H54 (cell line): ENCODE data around the gene KRT5.
"Not testable (repeated sequence)": the region's sequence is repeated elsewhere in the genome, so short reads cannot be mapped to it uniquely, and the experiment has no call there.

Experiments
- DNase-seq: peaks from one replicate; pipeline ENCODE4 v3.0.0; 2011; ENCODE audit warnings: low spot score, mixed read lengths; ENCODE audit not compliant: insufficient read length
- FAIRE-seq: peaks from 3 replicates; lab custom pipeline; 2011; peaks lifted over from hg19 to GRCh38; lab: Jason Lieb, UNC
- POLR2A ChIP-seq: IDR thresholded peaks from 2 replicates; pipeline ENCODE4 v1.6.1; 2011; ENCODE audit warnings: low read depth, mild to moderate bottlenecking, low read length

Gene KRT5

DNA sequence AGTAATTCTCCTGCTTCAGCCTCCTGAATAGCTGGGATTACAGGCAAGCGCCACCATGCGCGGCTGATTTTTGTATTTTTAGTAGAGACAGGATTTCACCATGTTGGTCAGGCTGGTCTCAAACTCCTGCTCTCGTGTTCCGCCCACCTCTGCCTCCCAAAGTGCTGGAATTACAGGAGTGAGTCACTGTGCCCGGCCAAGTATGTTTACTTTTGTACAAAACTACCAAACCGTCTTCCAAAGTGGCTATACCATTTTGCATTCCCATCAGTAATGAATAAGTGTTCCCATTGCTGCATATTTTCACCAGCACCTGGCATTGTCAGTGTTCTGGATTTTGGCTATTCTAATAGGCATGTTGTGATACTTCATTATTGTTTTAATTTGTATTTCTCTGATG is 18.7 kb downstream of the KRT5 start:
- no peak for TF ChIP-seq POLR2A
- DNase-seq (no peak), FAIRE-seq (no peak)

- DNase-seq, FAIRE-seq: not testable (repeated sequence)
Measured at GRCh38 chr12:52500574-52500973, 19.6 kb downstream of the KRT5 start.

DNA sequence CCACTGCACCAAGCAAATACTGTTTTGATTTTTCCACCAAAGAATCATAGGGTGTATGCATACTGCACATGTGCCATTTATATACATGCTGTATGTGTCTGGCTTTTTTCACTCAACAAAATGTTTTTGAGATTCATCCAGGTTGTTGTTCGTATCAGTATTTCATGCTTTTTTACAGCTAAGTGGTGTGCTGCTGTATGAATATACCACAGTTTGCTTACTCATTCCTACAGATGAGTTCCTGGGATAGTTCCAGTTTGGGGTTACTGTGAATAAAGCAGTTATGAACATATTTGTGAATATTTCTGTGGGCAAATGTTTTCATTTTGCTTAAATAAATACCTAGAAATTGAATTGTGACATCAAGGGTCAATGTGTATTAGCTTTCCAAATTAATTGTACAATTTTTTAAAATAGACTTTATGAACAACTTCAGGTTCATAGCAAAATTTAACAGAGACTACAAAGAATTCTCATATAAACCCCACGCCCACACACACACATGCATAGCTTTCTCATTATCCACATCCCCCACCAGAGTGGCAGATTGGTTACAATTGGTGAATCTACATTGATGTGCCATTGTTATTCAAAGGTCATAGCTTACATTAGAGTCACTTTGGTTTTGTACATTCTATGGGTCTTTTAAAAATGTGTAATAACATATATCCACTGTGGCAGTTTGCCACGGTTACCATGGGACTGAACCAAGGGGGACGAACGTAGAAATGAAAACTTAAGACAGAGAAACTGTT is 20.2 kb downstream of the KRT5 start:
- DNase-seq: no peak
- no peak for FAIRE-seq
- TF ChIP-seq POLR2A: no peak

DNA sequence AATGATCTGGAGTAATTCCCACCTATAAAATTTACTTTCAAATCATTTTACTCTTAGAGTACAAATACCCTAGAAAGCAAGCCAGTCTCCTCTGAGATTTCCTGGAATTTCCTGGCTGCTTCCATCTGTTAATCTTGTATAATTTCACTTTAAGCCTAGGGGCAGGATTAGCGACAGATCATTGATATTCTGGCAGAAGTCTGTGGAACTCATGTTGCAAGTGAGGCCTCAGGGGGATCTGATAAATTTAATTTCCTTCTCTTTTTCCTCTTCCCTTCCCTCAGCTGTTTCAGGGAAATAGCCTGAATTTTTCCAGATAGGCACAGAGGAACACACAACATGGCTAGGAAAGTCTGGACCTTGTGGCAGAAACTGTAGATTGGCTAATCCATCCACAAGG is 21.2 kb downstream of the KRT5 start:
- DNase-seq (no peak), FAIRE-seq (no peak)
- TF ChIP-seq POLR2A: no peak

DNA sequence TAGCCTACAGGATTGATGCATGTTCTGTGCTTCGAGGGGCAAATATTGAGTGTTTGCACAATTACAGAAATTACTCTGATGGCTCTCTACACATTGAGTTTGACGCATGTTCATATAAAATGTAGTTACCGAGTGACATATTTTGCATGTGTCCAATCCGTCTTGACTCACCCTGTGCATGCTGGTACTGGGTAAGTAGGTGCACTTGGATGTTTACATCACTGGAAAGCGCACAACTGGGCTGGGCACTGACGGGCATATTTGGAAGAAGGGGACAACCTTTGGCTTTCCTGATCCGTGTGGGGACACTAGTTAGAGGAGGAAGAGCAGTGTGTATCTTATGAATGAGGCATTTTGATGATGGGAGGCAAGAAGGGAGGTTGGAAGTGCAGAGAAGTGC is 22.2 kb downstream of the KRT5 start:
- TF ChIP-seq POLR2A: no peak
- DNase-seq (no peak), FAIRE-seq (no peak)

DNA sequence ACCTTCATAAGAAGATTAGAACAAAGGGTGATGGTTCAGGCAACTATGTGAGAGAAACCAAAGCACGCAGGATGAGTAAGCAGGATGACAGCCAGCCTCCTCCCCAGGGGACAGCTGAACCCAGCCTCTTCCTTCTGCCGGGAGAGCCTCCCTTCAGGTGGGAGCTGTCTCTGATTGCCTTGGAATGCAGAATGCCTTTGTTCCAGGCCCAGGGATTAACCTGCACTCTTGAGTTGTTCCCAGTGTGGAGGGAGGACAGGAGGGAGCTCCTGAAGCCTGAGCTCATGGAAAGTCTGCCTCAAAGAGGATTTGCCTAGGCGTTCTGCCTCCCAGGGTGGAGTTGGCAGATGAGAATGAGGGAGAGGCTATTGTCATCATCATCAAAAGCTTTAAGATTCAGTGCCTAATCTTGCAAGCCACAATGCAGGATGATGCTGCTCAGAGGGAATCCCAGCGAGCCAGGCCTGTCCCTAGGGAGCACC is 23.6 kb downstream of the KRT5 start:
- DNase-seq: peak; percentile 61
- no peak for TF ChIP-seq POLR2A
- FAIRE-seq: peak; percentile 57

GRCh38 chr12:52496054-52496453 is 24.1 kb downstream of the KRT5 start:
- FAIRE-seq (no peak), DNase-seq (no peak)
- no peak for TF ChIP-seq POLR2A

DNA sequence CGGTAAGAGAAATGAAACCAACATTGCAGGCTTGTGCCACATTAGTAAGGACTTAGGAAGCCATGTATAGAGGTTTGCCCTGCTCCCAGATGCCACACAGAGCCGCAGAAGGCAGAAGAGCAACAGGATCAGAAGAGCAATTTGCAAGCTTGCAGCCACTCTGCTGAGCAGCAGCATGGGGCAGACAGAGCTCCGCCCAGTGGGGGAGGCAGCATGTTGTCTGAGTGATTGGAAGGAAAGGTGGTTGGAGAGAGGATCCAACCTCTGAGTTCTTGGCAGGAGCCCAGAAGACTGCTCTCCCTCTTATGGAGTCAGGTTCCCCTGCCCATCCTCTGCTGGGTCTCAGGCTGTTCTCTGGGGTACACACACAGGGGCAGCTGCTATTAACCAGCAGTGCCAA is 24.8 kb downstream of the KRT5 start:
- no peak for TF ChIP-seq POLR2A
- no peak for FAIRE-seq
- peak; percentile 15 for DNase-seq

- FAIRE-seq (no peak), DNase-seq (no peak)
- no peak for TF ChIP-seq POLR2A
Measured at GRCh38 chr12:52494518-52494917, 25.7 kb downstream of the KRT5 start.

- DNase-seq: no peak
Measured at GRCh38 chr12:52494100-52494499, 26.1 kb downstream of the KRT5 start.

DNA sequence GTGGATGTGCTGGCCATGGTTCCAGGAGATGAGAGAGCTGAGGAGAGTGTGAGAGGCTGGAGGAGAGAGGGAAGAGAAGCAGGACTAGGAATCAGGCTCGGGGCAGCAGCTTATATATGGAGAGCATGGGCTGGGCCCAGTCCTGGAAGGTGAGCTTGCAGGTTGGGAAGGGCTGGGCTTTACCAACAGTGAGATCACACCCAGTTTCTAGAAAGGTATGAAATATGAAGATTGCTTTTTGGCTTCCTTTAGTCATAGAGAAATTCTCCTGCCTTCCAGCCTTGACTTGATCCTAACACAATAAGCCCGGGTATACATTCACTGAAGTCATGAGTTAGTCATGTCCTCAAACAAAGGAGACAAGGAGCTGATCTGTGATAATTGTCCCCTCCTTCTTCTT is 27.0 kb downstream of the KRT5 start, which contains the start of gene KRT6A:
Gene KRT6A, minus strand, starts transcription at position 86 of the 400 bp plus-strand sequence. Its CDS starts 69 bp downstream, at position 17.
- DNase-seq (no peak), FAIRE-seq (no peak)
- TF ChIP-seq POLR2A: no peak

More at GRCh38 chr12:52494100-52494499, 26.1 kb downstream of the KRT5 start:
- no peak for FAIRE-seq
- no peak for TF ChIP-seq POLR2A

- DNase-seq, FAIRE-seq: not testable (repeated sequence)
Measured at GRCh38 chr12:52492405-52492804, 27.8 kb downstream of the KRT5 start.

- not testable (repeated sequence) for DNase-seq, FAIRE-seq
Measured at GRCh38 chr12:52491495-52491894, 28.7 kb downstream of the KRT5 start.

DNA sequence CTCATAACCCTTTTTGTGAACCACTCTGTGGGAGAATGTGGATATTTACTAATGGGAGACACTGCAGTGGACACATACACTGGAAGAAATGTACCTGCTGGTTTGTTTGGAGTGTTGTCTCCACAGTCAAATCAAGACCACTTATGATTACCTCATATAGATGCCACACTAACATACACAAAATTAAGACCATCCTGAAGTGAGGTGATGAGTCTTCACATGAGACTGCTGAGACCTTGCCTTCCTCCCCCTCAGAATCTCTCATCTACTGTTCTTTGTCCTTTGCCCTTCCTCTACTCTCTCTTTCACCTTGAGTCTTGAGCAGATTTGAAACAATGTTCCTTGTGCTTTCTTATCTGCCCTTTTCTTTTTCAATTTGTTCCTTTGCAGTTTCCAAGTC is 31.5 kb downstream of the KRT5 start:
- TF ChIP-seq POLR2A: no peak
- no peak for DNase-seq
- no peak for FAIRE-seq

DNA sequence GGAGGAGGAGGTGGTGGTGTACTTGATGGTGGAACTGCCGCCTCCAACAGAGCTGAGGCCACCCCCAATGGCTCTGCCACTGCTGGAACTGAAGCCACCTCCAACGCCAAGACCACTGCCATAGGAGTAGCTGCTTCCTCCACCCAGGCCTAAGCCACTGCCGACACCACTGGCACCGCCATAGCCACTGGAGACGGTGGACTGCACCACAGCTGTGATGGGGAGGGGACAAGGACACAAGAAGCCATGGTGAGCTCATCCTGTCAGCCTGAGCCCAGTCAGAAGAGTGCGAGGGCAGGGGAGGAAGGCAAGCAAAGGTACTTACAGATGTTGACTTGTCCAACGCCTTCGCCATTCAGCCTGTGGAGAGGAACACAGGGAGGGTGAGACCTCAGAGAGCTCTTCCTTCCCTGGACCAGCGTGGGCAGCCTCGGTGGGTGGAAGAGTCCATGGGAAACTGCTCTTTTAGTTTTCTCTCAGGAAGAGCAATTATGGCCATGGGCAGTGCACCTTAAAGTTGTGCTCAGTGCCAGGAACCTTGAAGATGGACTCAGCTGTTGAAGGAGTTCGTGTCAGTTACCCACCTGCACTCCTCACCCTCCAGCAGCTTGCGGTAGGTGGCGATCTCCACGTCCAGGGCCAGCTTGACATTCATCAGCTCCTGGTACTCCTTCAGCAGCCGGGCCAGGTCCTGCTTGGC is 32.3 kb downstream of the KRT5 start:
- DNase-seq, FAIRE-seq: not testable (repeated sequence)
